ENCODE results near the gene CIRBP. TPM values are rescaled to one million over a fixed set of nuclear protein-coding genes. Genes with fewer than 3 reads are reported as not detected.

The CIRBP gene
- total RNA-seq, 1 donor: 380 TPM

GRCh38 chr19:1296575-1297271 is 27.6 kb downstream of the CIRBP start:
- no peak overlapping the region for H3K4me2 ChIP-seq (ENCODE audit: insufficient read depth, low read length)
- no peaks in the 10 kb centered on the region for H3K36me3 ChIP-seq (ENCODE audit: insufficient read depth, low read length)
- peaks cover 2% of the 10 kb centered on the region for H3K27me3 ChIP-seq (ENCODE audit: insufficient read depth, low read length)
- H4K20me1 ChIP-seq (ENCODE audit: insufficient read depth, low read length): no peaks in the 10 kb centered on the region
- no peaks in the 10 kb centered on the region for H3K9me3 ChIP-seq (ENCODE audit: low read depth, low read length)
- H2AFZ ChIP-seq (ENCODE audit: low read length): no peak overlapping the region
- H3K4me3 ChIP-seq (ENCODE audit: insufficient read depth, low read length): no peak overlapping the region
- no peak for DNase-seq (ENCODE audit: insufficient read length, low spot score, missing footprints)
- TF ChIP-seq CTCF (IDR thresholded peaks at IDR 0.05; ENCODE audit: extremely low read depth, low read depth, low read length): no peak
- H3K4me1 ChIP-seq (ENCODE audit: insufficient read depth, low read length): no peaks in the 10 kb centered on the region
- no peak overlapping the region for H3K27ac ChIP-seq (ENCODE audit: low read depth, low read length)
- H3K79me2 ChIP-seq (ENCODE audit: insufficient read depth, low read length): no peaks in the 10 kb centered on the region

GRCh38 chr19:1298235-1298634 is 29.1 kb downstream of the CIRBP start:
- DNase-seq (ENCODE audit: insufficient read length, low spot score, missing footprints): no peak
- Histone ChIP-seq H4K20me1 (ENCODE audit: insufficient read depth, low read length) (no peaks in the 10 kb centered on the region), H3K36me3 (ENCODE audit: insufficient read depth, low read length) (no peaks in the 10 kb centered on the region), H3K27ac (ENCODE audit: low read depth, low read length) (no peak overlapping the region), H3K4me3 (ENCODE audit: insufficient read depth, low read length) (no peak overlapping the region), H3K79me2 (ENCODE audit: insufficient read depth, low read length) (no peaks in the 10 kb centered on the region), H3K4me2 (ENCODE audit: insufficient read depth, low read length) (no peak overlapping the region), H3K27me3 (ENCODE audit: insufficient read depth, low read length) (peaks cover 12% of the 10 kb centered on the region), H3K4me1 (ENCODE audit: insufficient read depth, low read length) (no peaks in the 10 kb centered on the region), H2AFZ (ENCODE audit: low read length) (no peak overlapping the region), H3K9me3 (ENCODE audit: low read depth, low read length) (no peaks in the 10 kb centered on the region)
- no peak for TF ChIP-seq CTCF (IDR thresholded peaks at IDR 0.05; ENCODE audit: extremely low read depth, low read depth, low read length)

GRCh38 chr19:1299801-1300200 is 30.7 kb downstream of the CIRBP start:
- Histone ChIP-seq H3K36me3 (ENCODE audit: insufficient read depth, low read length) (no peaks in the 10 kb centered on the region), H2AFZ (ENCODE audit: low read length) (no peak overlapping the region)
- TF ChIP-seq CTCF (IDR thresholded peaks at IDR 0.05; ENCODE audit: extremely low read depth, low read depth, low read length): no peak

GRCh38 chr19:1300744-1301490 is 31.8 kb downstream of the CIRBP start:
- Histone ChIP-seq H3K36me3 (ENCODE audit: insufficient read depth, low read length) (no peaks in the 10 kb centered on the region), H3K27ac (ENCODE audit: low read depth, low read length) (no peak overlapping the region), H3K27me3 (ENCODE audit: insufficient read depth, low read length) (peaks cover 12% of the 10 kb centered on the region), H3K4me2 (ENCODE audit: insufficient read depth, low read length) (no peak overlapping the region), H3K4me1 (ENCODE audit: insufficient read depth, low read length) (no peaks in the 10 kb centered on the region), H3K79me2 (ENCODE audit: insufficient read depth, low read length) (no peaks in the 10 kb centered on the region), H2AFZ (ENCODE audit: low read length) (no peak overlapping the region), H4K20me1 (ENCODE audit: insufficient read depth, low read length) (no peaks in the 10 kb centered on the region), H3K9me3 (ENCODE audit: low read depth, low read length) (no peaks in the 10 kb centered on the region), H3K4me3 (ENCODE audit: insufficient read depth, low read length) (no peak overlapping the region)
- no peak for TF ChIP-seq CTCF (IDR thresholded peaks at IDR 0.05; ENCODE audit: extremely low read depth, low read depth, low read length)
- no peak for DNase-seq (ENCODE audit: insufficient read length, low spot score, missing footprints)

More at GRCh38 chr19:1299801-1300200, 30.7 kb downstream of the CIRBP start:
- DNase-seq (ENCODE audit: insufficient read length, low spot score, missing footprints): no peak
- Histone ChIP-seq H3K27me3 (ENCODE audit: insufficient read depth, low read length) (peaks cover 12% of the 10 kb centered on the region), H3K4me2 (ENCODE audit: insufficient read depth, low read length) (no peak overlapping the region), H4K20me1 (ENCODE audit: insufficient read depth, low read length) (no peaks in the 10 kb centered on the region), H3K4me3 (ENCODE audit: insufficient read depth, low read length) (no peak overlapping the region), H3K4me1 (ENCODE audit: insufficient read depth, low read length) (no peaks in the 10 kb centered on the region), H3K9me3 (ENCODE audit: low read depth, low read length) (no peaks in the 10 kb centered on the region), H3K27ac (ENCODE audit: low read depth, low read length) (no peak overlapping the region), H3K79me2 (ENCODE audit: insufficient read depth, low read length) (no peaks in the 10 kb centered on the region)

Data from osteoblast (primary cell).